IPS-20b (cell line): ENCODE measurements around the gene LAMC1.

Experiments used
- H3K27ac ChIP-seq: one replicate; pipeline ENCODE4 v1.5.1; 2013; ENCODE audit warnings: low read length
- H3K27me3 ChIP-seq: 2 replicates; pipeline ENCODE4 v1.6.1; 2013; ENCODE audit warnings: mild to moderate bottlenecking, low read length, inconsistent platforms; ENCODE audit not compliant: insufficient read depth
- H3K36me3 ChIP-seq: 2 replicates; pipeline ENCODE4 v1.6.1; 2013; ENCODE audit warnings: low read depth, mild to moderate bottlenecking, inconsistent platforms, low read length, moderate library complexity; ENCODE audit not compliant: insufficient read depth
- H3K4me1 ChIP-seq: 2 replicates; pipeline ENCODE4 v1.6.1; 2013; ENCODE audit warnings: mild to moderate bottlenecking, control low read depth, inconsistent platforms, low read length, moderate library complexity; ENCODE audit not compliant: insufficient read depth
- H3K4me3 ChIP-seq: 2 replicates; pipeline ENCODE4 v1.5.1; 2013; ENCODE audit warnings: mild to moderate bottlenecking, low read length, inconsistent platforms
- H3K9ac ChIP-seq: 2 replicates; pipeline ENCODE4 v1.6.1; 2013; ENCODE audit warnings: low read depth, mild to moderate bottlenecking, inconsistent platforms, low read length, moderate library complexity
- H3K9me3 ChIP-seq: 2 replicates; pipeline ENCODE4 v1.6.1; 2013; ENCODE audit warnings: mild to moderate bottlenecking, low read depth, low read length, inconsistent platforms; ENCODE audit not compliant: insufficient read depth

Gene LAMC1

GRCh38 chr1:183033205-183033604, 10.0 kb downstream of the LAMC1 start:
- Histone ChIP-seq H3K36me3 (no peaks in the 10 kb centered on the region), H3K27ac (no peak overlapping the region), H3K4me1 (peaks cover 23% of the 10 kb centered on the region)

GRCh38 chr1:183034682-183035081, 11.5 kb downstream of the LAMC1 start:
- H3K4me3 ChIP-seq: no peak overlapping the region
- no peaks in the 10 kb centered on the region for H3K36me3 ChIP-seq
- H3K27me3 ChIP-seq: no peaks in the 10 kb centered on the region
- no peak overlapping the region for H3K27ac ChIP-seq
- peaks cover 29% of the 10 kb centered on the region; the same call in 1 of the 2 replicates for H3K4me1 ChIP-seq
- H3K9ac ChIP-seq: no peak overlapping the region
- no peaks in the 10 kb centered on the region for H3K9me3 ChIP-seq

More at GRCh38 chr1:183033205-183033604, 10.0 kb downstream of the LAMC1 start:
- H3K27me3 ChIP-seq: no peaks in the 10 kb centered on the region
- H3K9me3 ChIP-seq: no peaks in the 10 kb centered on the region
- H3K4me3 ChIP-seq: no peak overlapping the region
- no peak overlapping the region for H3K9ac ChIP-seq

GRCh38 chr1:183038333-183038866, 15.2 kb downstream of the LAMC1 start:
- Histone ChIP-seq H3K4me1 (peaks cover 39% of the 10 kb centered on the region; the same call in 1 of the 2 replicates), H3K27me3 (no peaks in the 10 kb centered on the region), H3K9me3 (no peaks in the 10 kb centered on the region), H3K36me3 (no peaks in the 10 kb centered on the region), H3K9ac (no peak overlapping the region), H3K4me3 (no peak overlapping the region), H3K27ac (no peak overlapping the region)

DNA sequence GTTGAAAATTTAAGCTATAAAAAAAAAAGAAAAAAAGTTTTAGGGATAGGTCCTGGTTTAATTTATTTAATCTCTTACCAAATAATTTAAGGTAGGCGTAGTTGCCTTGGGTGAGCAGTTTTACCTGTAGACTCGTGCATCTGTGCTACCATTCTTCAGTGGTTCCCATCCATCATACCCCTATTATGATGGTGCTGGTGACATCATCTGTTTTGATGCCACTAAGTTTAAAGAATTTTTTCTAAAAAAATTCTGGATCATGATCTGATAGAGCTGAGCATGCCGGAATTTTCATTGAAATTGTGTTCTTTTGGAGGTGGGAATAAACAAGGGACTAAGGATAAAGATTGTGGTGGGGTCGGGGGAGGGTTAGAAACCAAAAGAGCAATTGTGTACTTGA, 15.7 kb downstream of the LAMC1 start:
- H3K27ac ChIP-seq: no peak overlapping the region

DNA sequence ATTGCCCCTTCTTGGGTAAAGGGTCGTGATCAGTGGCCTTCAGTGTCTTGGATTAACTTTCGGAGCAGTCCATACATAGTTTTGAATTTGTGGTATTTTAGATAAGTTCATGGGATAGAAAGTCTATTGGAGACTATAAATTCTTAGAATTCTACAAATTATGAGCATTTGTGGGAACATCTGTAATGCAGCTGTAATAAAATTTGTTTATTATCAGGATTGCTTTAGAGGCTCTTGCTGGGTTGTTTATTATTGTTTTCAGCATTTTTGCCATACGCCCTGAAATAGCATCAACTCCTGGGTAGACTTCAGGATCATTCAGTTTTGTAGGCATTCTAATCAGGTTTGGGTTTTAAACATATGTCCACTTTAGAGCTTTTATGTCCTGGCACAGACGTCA, 16.1 kb downstream of the LAMC1 start:
- Histone ChIP-seq H3K36me3 (no peaks in the 10 kb centered on the region), H3K27me3 (no peaks in the 10 kb centered on the region), H3K4me3 (no peak overlapping the region), H3K27ac (no peak overlapping the region), H3K4me1 (peaks cover 39% of the 10 kb centered on the region; the same call in 1 of the 2 replicates), H3K9ac (no peak overlapping the region), H3K9me3 (no peaks in the 10 kb centered on the region)

More for the DNA sequence above, 15.7 kb downstream of the LAMC1 start:
- Histone ChIP-seq H3K27me3 (no peaks in the 10 kb centered on the region), H3K4me3 (no peak overlapping the region), H3K36me3 (no peaks in the 10 kb centered on the region), H3K9ac (no peak overlapping the region), H3K4me1 (peaks cover 39% of the 10 kb centered on the region; the same call in 1 of the 2 replicates), H3K9me3 (no peaks in the 10 kb centered on the region)

GRCh38 chr1:183039985-183040447, 16.8 kb downstream of the LAMC1 start:
- Histone ChIP-seq H3K4me1 (peaks cover 39% of the 10 kb centered on the region; the same call in 1 of the 2 replicates), H3K9ac (no peak overlapping the region), H3K36me3 (no peaks in the 10 kb centered on the region), H3K4me3 (no peak overlapping the region), H3K9me3 (no peaks in the 10 kb centered on the region), H3K27ac (no peak overlapping the region), H3K27me3 (no peaks in the 10 kb centered on the region)

- Histone ChIP-seq H3K27ac (no peak overlapping the region), H3K4me3 (no peak overlapping the region), H3K9ac (no peak overlapping the region)
Measured at GRCh38 chr1:183040547-183040971, 17.3 kb downstream of the LAMC1 start.

GRCh38 chr1:183043254-183043653, 20.0 kb downstream of the LAMC1 start:
- H3K9ac ChIP-seq: no peak overlapping the region

More at GRCh38 chr1:183040547-183040971, 17.3 kb downstream of the LAMC1 start:
- H3K9me3 ChIP-seq: no peaks in the 10 kb centered on the region
- no peaks in the 10 kb centered on the region for H3K27me3 ChIP-seq
- peaks cover 41% of the 10 kb centered on the region; the same call in 1 of the 2 replicates for H3K4me1 ChIP-seq
- H3K36me3 ChIP-seq: no peaks in the 10 kb centered on the region

DNA sequence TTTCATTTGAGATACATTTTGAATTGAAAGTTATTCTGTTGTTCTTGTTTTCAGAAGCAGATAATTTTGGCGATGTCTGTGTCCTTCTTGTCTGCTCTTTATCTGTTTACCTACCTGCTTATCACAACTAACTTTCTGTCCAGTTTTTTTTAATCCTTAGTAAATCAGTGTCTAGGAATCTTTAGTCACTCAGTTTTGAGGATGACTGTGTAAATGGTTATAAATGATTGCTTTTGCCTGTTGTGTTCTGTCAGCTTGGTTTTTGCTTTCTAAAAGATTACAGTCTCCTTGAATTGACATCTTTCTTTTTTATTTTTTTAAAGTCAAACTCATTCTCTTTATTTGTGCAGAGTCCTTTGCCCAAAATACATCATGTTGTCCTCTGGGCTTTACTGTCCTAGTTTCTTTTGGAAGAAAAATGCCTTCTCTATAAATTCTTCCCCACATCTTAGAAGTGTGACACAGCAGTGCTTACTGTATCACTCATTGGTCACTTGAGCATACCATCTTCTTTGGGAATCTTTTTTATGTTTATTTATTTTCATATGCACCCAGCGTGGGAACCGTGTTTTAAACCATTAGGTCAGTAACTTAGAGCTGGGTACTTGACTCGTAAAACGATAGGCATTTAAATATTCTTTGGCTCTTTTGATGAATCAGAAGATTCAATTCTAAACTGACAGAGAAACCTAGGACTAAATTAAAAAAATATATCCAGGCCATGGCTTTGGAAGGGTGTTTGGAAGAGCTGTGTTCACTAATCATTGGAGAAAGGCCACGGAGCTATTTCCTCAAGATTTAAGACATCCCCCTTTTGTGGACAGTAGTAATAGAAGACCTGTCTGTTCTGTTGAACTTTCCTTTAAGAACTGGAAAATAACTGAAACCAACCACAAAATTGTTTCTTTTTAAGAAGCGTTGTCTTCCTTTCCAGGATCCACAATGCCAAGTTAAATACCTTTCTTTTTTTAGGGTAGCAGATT, 20.9 kb downstream of the LAMC1 start:
- Histone ChIP-seq H3K27me3 (no peaks in the 10 kb centered on the region), H3K9me3 (no peaks in the 10 kb centered on the region), H3K4me1 (peaks cover 22% of the 10 kb centered on the region; the same call in 1 of the 2 replicates), H3K27ac (no peak overlapping the region), H3K4me3 (no peak overlapping the region), H3K36me3 (no peaks in the 10 kb centered on the region), H3K9ac (no peak overlapping the region)

More at GRCh38 chr1:183043254-183043653, 20.0 kb downstream of the LAMC1 start:
- H3K4me3 ChIP-seq: no peak overlapping the region
- H3K27me3 ChIP-seq: no peaks in the 10 kb centered on the region
- no peaks in the 10 kb centered on the region for H3K9me3 ChIP-seq
- no peak overlapping the region for H3K27ac ChIP-seq
- peaks cover 29% of the 10 kb centered on the region; the same call in 1 of the 2 replicates for H3K4me1 ChIP-seq
- H3K36me3 ChIP-seq: no peaks in the 10 kb centered on the region

DNA sequence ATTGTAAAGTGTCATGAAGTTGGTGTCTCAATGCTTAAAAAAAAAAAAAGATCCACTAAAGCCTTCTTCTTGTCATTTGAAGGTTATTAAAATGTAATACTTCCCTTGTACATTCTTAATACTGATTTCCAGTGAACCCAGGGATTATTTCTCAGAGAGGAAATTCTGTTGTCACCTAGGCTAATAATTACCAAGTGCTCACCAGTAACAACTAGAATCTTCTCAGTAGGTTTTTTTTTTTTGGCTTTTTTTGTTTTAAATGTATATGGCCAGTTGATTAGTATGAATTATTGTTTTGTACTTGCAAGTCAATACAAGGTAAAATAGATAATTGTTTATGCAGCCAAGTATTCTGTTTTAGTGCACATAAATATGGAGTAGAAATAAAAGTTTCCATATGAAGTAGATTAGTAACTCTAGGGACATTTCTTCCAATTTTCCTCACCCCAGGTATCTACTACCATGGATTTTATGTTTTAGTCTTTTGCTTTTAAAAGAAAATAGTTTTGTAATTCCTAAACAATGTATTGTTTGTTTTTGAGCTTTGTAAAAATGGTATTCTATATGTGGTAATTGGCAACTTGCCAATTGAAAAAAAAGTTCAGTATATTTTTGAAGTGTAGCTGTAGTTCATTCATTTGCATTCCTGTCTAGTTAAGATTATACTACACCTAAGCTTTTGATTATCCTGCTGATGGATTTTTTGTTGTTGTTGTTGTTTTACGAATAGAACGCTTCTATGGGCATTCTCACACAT, 21.9 kb downstream of the LAMC1 start:
- Histone ChIP-seq H3K4me1 (peaks cover 12% of the 10 kb centered on the region; the same call in 1 of the 2 replicates), H3K27me3 (no peaks in the 10 kb centered on the region), H3K9ac (no peak overlapping the region), H3K27ac (no peak overlapping the region), H3K9me3 (no peaks in the 10 kb centered on the region), H3K4me3 (no peak overlapping the region), H3K36me3 (no peaks in the 10 kb centered on the region)
